Thoracic aorta (tissue), 2 donors: ENCODE results near the gene VAV2. TPM values are rescaled to one million over a fixed set of nuclear protein-coding genes. Genes with fewer than 3 reads are reported as not detected.
"Not testable (repeated sequence)": the region's sequence is repeated elsewhere in the genome, so short reads cannot be mapped to it uniquely, and the experiment has no call there.

Experiments
- ATAC-seq: fragments of 150-250 bp; one replicate; pipeline ENCODE4 v1.8.0; 2017; ENCODE audit warnings: low read depth; ENCODE audit not compliant: insufficient number of reproducible peaks, low FRiP score
- DNase-seq: peaks from one replicate; pipeline ENCODE4 v3.0.0-alpha.2; 2020; ENCODE audit warnings: low spot score
- H3K27ac ChIP-seq, 2 donors: fragments of 200-600 bp; sonication (generic); 1 replicate in 1 of 2; 2 replicates in 1 of 2; pipeline ENCODE4 v1.5.1; 2016; ENCODE audit warnings: mild to moderate bottlenecking in 2 of 2, moderate library complexity in 2 of 2
- H3K27me3 ChIP-seq: fragments of 200-600 bp; sonication (generic); replicated peaks from 2 replicates; pipeline ENCODE4 v1.6.0; 2016; ENCODE audit warnings: mild to moderate bottlenecking; ENCODE audit not compliant: insufficient read depth
- H3K36me3 ChIP-seq: fragments of 200-600 bp; sonication (generic); one replicate; pipeline ENCODE4 v1.5.1; 2016
- H3K4me1 ChIP-seq, 2 donors: fragments of 200-600 bp; sonication (generic); 1 replicate in 1 of 2; 2 replicates in 1 of 2; pipeline versions ENCODE4 v1.5.1 to v1.6.0; 2016; ENCODE audit warnings: low read depth in 2 of 2, mild to moderate bottlenecking in 1 of 2; ENCODE audit not compliant: control insufficient read depth in 1 of 2
- H3K4me3 ChIP-seq: fragments of 200-600 bp; sonication (generic); 2 replicates; pipeline ENCODE4 v1.5.1; 2016; ENCODE audit warnings: mild to moderate bottlenecking
- H3K9me3 ChIP-seq: fragments of 200-600 bp; sonication (generic); 2 replicates; pipeline ENCODE4 v1.5.1; 2016
- CTCF ChIP-seq: fragments of 200-600 bp; sonication (generic); IDR thresholded peaks from one replicate; pipeline ENCODE4 v1.5.1; 2019; ENCODE audit warnings: antibody characterized with exemption
- total RNA-seq, 2 donors: library from RNA; depleted of rRNA; stranded (reverse); fragments of >200 nt; gene quantifications; one replicate each; pipeline versions ENCODE4 v1.1.0 to v1.2.3, GENCODE V29; 2016

VAV2 gene
- total RNA-seq, 2 donors from 2014 or later: 10.1 to 11.5 TPM

DNA sequence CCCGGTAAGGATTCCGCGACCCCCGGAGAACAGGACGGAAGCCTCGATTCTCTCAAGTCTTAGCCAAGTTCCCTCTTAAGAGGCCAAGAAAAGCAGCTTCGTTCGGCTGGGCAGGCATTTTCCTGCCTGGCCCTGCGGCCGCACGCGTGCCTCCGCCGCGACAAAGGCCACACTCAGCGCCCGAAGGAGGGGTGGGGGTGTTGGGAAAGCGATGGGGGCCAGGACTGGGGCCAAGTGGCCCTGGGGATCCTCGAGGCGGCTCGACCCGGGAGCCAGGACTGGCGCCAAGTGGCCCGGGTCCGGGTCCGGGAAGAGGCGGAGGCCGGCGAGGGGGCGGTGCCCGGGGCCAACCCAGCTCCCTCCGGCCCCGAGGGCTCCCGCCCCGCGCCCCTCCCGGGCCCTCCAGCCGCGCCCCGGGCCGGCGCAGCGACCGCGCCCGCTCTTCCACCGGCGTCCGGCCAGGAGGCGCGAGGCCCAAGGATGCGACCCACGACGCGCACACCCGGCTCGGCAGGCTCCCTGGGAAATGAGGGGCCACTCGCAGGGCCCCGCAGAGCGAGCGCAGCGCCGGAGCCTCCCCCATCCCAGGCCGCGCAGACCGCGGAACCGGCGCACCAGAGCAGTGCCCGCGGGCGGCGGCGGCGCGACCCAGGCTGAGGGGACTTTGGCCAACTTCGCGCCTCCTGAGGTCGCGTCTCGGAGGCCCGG, 756 bp downstream of the VAV2 start:
- no peaks in the 10 kb centered on the region for H3K27me3 ChIP-seq
- H3K9me3 ChIP-seq: no peaks in the 10 kb centered on the region
- H3K27ac ChIP-seq: peak overlapping the region; percentile 50 to 51
- no peak for ATAC-seq
- no peaks in the 10 kb centered on the region for H3K36me3 ChIP-seq
- no peak for DNase-seq
- no peak for TF ChIP-seq CTCF
- H3K4me1 ChIP-seq: peaks cover 4 to 27% of the 10 kb centered on the region in 2 donors
- H3K4me3 ChIP-seq: peak overlapping the region; percentile 95

DNA sequence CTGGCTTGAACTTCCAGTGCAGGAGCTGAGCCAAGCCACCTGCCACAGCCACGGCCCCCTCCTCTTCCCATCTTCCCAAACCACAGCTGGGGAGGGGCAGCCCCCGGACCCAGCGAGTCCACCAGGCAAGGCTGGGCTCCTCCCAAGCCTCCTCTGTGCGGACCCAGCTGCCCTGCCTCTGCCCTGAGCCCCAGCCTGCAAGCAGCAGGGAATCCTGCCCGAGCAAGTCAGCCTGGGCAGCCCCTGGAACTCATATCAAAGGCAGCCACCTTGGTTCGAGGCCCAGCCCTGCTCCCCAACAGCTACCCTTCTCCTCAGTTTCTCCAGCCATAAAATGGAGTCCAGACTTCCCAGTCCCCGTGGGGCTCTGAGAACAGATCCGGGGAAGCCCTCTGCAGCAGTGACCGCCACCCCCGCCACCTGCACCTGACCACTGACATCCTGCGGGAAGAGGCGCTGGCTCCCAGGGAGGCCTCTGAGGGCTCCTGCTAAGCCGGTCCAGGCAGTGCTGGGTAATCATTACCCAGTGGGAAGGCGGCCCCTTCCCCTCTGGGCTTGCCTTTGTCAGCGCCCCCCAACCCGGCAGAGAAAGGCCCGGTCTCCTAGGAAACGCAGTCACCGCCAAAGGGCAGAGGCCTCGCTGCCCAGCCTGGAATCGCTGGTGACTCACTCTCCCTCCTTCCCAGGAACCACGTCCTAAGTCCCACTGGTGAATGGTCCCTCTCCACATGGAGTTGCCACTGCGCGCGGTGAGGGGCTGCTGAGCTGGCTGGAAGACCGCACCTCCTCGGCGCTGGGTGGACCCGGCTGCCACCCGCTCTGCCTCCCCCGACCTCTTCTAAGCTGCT, 1.5 kb downstream of the VAV2 start:
- peak overlapping the region; percentile 50 to 51 for H3K27ac ChIP-seq
- no peak for TF ChIP-seq CTCF
- no peaks in the 10 kb centered on the region for H3K9me3 ChIP-seq
- H3K4me3 ChIP-seq: peak overlapping the region; percentile 95
- ATAC-seq (no peak), DNase-seq (no peak)
- H3K4me1 ChIP-seq: peaks cover 4 to 27% of the 10 kb centered on the region in 2 donors
- H3K36me3 ChIP-seq: no peaks in the 10 kb centered on the region
- no peaks in the 10 kb centered on the region for H3K27me3 ChIP-seq

DNA sequence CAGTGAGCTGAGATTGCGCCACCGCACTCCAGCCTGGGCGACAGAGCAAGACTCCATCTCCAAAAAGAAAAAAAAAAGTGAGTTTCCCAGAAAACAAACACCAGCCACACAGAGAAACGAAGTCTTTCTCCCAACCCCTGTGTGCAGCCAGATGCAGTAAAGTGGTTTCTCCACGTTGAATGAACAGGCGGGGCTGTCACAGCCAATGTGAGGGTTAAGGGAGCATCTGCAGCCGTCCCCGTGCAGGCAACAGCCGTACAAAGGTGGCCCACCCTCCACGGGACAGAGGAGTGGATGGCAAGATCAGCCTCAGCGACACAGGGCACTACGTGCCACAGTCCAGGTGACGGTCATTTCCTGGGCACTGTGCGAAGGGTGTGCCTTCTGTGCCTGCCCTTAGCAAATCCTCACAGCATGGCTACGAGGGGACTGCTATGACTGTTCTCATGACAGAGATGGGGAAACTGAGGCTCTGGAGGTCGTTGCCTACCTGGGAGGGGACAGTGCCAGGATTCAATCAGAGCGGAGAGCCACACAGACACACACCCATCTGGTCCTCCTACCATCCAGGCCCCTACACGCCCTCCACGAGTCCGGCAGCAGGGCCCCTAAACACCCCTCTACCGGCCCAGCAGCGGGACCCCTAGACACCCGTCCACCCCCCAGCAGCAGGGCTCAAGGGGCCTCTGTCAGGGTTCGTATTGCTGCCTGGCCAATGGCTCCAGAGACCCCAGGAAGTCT, 2.3 kb downstream of the VAV2 start:
- ATAC-seq (no peak), DNase-seq (no peak)
- peaks cover 4 to 27% of the 10 kb centered on the region in 2 donors for H3K4me1 ChIP-seq
- H3K4me3 ChIP-seq: no peak overlapping the region
- H3K9me3 ChIP-seq: no peaks in the 10 kb centered on the region
- no peak for TF ChIP-seq CTCF
- no peaks in the 10 kb centered on the region for H3K27me3 ChIP-seq
- no peaks in the 10 kb centered on the region for H3K36me3 ChIP-seq
- no peak overlapping the region for H3K27ac ChIP-seq

DNA sequence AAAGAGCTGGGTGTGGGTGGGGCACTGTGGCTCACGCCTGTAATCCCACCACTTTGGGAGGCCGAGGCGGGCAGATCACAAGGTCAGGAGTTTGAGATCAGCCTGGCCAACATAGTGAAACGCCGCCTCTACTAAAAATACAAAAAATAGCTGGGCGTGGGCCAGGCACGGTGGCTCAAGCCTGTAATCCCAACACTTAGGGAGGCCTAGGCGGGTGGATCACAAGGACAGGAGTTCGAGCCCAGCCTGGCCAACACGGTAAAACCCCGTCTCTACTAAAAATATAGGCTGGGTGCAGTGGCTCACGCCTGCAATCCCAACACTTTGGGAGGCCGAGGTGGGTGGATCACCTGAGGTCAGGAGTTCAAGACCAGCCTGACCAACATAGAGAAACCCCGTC, 3.4 kb downstream of the VAV2 start:
- H3K27me3 ChIP-seq, DNase-seq: not testable (repeated sequence)
- peaks cover 3 to 23% of the 10 kb centered on the region in 2 donors for H3K4me1 ChIP-seq

GRCh38 chr9:133987946-133988665, 4.0 kb downstream of the VAV2 start:
- TF ChIP-seq CTCF: no peak
- no peaks in the 10 kb centered on the region for H3K9me3 ChIP-seq
- H3K4me3 ChIP-seq: no peak overlapping the region
- H3K36me3 ChIP-seq: no peaks in the 10 kb centered on the region
- ATAC-seq (no peak), DNase-seq (no peak)
- H3K27me3 ChIP-seq: no peaks in the 10 kb centered on the region
- H3K27ac ChIP-seq: no peak overlapping the region
- H3K4me1 ChIP-seq: peaks cover 0 to 16% of the 10 kb centered on the region in 2 donors

More for the DNA sequence above, 3.4 kb downstream of the VAV2 start:
- ATAC-seq, H3K36me3 ChIP-seq, H3K27ac ChIP-seq, H3K9me3 ChIP-seq, H3K4me3 ChIP-seq: not testable (repeated sequence)
